Stimulated activated memory B cell treated with anti-CD40 and anti-IgM and Interleukin-4, amounts not matched to agents 10 μg/mL and 1 μg/mL and 100 μg/mL, for 72 hours (primary cell): ENCODE results near the gene VSIG10L2.

Source experiments
- ATAC-seq: fragments of 150-1000 bp; cut with Tn5 transposase; 2 replicates; pipeline ENCODE4 v1.10.0; 2021
- H3K27ac Mint-ChIP-seq: one replicate; pipeline ENCODE4 v1.8.0; 2022; ENCODE audit warnings: mild to moderate bottlenecking, mixed read lengths
- H3K27me3 Mint-ChIP-seq: one replicate; pipeline ENCODE4 v1.8.0; 2022; ENCODE audit warnings: mixed read lengths
- H3K36me3 Mint-ChIP-seq: one replicate; pipeline ENCODE4 v1.8.0; 2022; ENCODE audit warnings: mixed read lengths
- H3K4me1 Mint-ChIP-seq: one replicate; pipeline ENCODE4 v1.8.0; 2022; ENCODE audit warnings: mixed read lengths
- H3K4me3 Mint-ChIP-seq: one replicate; pipeline ENCODE4 v1.8.0; 2022; ENCODE audit warnings: mild to moderate bottlenecking, moderate library complexity, mixed read lengths
- H3K9me3 Mint-ChIP-seq: one replicate; pipeline ENCODE4 v1.8.0; 2022; ENCODE audit warnings: mixed read lengths

VSIG10L2 gene

DNA sequence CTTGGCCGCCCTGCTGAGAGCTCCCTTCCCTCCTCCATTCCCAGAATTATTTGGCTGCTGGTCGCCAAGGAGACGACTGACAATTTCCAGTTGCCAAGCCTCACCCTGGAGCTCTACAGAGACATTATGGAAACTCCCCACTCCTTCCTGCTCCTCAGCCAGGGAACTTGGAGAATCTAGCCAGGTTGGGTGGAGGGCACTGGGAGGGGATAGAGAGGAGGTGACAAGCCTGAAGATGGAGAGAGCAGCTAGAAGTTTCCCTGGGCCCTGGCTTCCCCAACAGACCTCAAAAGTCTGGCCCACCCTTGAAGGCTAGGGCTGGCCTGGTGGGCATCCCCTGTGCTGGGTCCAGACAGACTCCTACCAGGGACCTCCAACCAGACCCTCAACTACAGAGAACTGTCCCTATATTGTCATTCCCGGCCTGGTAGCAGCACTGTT is 6.7 kb upstream of the VSIG10L2 start:
- H3K9me3 Mint-ChIP-seq, result no peaks in the 10 kb centered on the region
- peaks cover 9% of the 10 kb centered on the region for H3K4me1 Mint-ChIP-seq
- peaks cover 21% of the 10 kb centered on the region for H3K27me3 Mint-ChIP-seq
- H3K36me3 Mint-ChIP-seq, result no peaks in the 10 kb centered on the region
- no peak overlapping the region for H3K27ac Mint-ChIP-seq
- H3K4me3 Mint-ChIP-seq, result no peak overlapping the region
- ATAC-seq, result no peak

GRCh38 chr11:125940145-125940544 is 5.7 kb upstream of the VSIG10L2 start:
- no peak for ATAC-seq
- Mint-ChIP-seq H3K36me3 (no peaks in the 10 kb centered on the region), H3K27ac (no peak overlapping the region), H3K4me3 (no peak overlapping the region), H3K27me3 (peaks cover 28% of the 10 kb centered on the region), H3K4me1 (peaks cover 9% of the 10 kb centered on the region), H3K9me3 (no peaks in the 10 kb centered on the region)

DNA sequence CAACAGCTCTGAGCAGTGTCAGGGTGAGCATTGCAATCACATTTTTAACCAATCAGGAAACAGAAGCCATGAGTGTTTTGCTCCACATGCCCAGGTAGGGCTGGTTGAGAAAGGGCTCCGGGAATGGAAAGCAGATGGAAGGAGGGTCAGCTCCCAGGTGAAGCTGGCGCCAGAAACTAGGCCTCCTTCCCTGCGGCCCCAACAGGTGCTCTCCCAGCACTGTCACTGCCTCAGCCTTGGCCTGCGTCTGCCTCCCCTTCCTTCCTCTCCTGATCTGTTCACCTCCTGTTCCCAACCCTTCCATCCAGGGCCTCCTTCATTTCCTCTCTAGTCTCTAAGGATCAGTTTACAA is 4.6 kb upstream of the VSIG10L2 start:
- Mint-ChIP-seq H3K9me3 (no peaks in the 10 kb centered on the region), H3K27me3 (peaks cover 28% of the 10 kb centered on the region), H3K27ac (no peak overlapping the region), H3K4me1 (peaks cover 9% of the 10 kb centered on the region), H3K4me3 (no peak overlapping the region), H3K36me3 (no peaks in the 10 kb centered on the region)
- no peak for ATAC-seq

DNA sequence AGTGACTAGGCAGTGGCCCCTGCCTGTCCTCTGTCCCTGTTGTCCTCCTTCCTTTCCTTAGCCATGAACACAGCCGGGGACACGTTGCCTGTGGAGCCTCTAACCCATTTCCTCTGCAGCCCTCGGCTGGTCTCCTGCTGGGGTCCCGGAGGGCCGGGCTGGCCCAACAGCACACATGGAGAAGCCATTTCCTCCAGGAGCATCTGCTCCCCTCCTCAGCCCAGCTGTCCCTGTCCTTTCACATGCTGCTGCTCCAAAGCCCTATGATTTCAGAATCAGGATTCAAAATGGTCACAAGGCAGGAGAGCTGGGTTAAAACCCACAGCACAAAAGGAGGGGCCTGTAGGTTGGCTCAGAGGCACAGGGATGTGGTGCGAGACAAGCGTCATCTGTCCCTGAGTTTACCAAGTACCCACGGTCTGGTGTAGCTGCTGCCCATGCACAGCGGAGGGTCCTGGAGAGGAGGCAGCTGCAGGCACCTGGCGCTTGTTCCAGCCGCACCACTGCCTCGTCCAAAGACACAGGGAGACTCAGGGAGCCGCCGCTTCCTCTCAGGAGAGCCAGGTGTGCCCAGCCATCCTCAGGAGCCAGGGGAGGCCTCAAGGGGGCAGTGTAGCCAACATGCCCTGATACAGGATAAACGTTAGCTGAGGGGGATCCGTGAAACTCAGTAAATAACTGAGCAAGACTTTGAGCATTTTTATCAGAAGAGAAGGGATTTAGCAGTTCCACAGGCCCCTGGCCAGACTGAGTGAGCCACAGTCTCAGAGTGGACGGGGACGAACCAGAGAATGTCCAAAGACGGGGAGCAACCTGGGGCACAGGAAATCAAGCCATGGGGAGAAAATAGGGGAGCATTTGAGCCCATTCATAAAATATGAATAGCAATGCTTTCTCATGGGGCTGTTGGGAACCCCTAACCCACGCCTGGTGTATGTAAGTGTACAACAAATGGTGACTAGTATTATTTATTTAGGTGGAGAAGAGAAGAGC is 3.9 kb upstream of the VSIG10L2 start:
- no peak for ATAC-seq
- Mint-ChIP-seq H3K9me3 (no peaks in the 10 kb centered on the region), H3K4me1 (peaks cover 9% of the 10 kb centered on the region), H3K4me3 (no peak overlapping the region), H3K27ac (no peak overlapping the region), H3K27me3 (peaks cover 28% of the 10 kb centered on the region), H3K36me3 (no peaks in the 10 kb centered on the region)

- H3K4me3 Mint-ChIP-seq, result no peak overlapping the region
- no peaks in the 10 kb centered on the region for H3K9me3 Mint-ChIP-seq
- no peak overlapping the region for H3K27ac Mint-ChIP-seq
- H3K4me1 Mint-ChIP-seq, result peaks cover 9% of the 10 kb centered on the region
- no peaks in the 10 kb centered on the region for H3K36me3 Mint-ChIP-seq
- H3K27me3 Mint-ChIP-seq, result peaks cover 28% of the 10 kb centered on the region
- ATAC-seq, result no peak
Measured at GRCh38 chr11:125942771-125943428, 2.9 kb upstream of the VSIG10L2 start.

GRCh38 chr11:125943661-125944349 is 2.0 kb upstream of the VSIG10L2 start:
- H3K4me1 Mint-ChIP-seq, result peaks cover 9% of the 10 kb centered on the region
- no peaks in the 10 kb centered on the region for H3K9me3 Mint-ChIP-seq
- H3K36me3 Mint-ChIP-seq, result no peaks in the 10 kb centered on the region
- H3K27me3 Mint-ChIP-seq, result peaks cover 29% of the 10 kb centered on the region
- no peak overlapping the region for H3K27ac Mint-ChIP-seq
- ATAC-seq, result no peak
- H3K4me3 Mint-ChIP-seq, result no peak overlapping the region

DNA sequence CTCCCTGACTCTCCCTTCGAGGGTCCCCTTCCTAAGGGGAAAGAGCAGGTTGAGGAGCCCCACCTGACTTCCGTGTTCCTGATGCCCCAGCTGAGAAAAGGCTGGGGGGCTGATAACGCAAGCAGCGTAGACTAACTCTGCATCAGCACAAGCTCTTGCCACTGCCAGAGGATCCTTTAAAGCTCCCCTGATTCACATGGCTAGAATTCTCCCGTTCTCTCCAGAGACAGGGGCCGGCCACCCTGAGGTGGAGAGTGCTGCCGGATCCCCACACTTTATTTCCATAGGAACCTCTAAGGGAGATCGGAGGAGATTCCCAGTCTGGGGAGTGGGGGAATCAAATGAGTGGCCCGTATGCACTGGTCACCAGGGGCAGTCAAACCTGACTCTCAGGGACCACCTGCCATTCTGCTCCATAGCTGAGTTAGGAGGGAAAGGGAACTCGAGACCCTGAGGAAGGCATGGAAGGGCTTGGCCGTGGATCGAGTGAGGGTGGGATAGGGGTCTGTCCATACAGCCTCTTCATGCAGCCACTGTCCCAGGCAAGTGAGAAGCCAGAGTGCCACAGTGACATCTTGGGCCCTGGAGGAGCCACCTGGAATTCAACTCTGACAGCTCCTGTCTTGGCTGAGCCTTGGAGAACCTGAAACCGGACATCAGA is 1.4 kb upstream of the VSIG10L2 start:
- no peak for ATAC-seq
- H3K27ac Mint-ChIP-seq, result no peak overlapping the region
- peaks cover 36% of the 10 kb centered on the region for H3K27me3 Mint-ChIP-seq
- H3K36me3 Mint-ChIP-seq, result no peaks in the 10 kb centered on the region
- H3K4me1 Mint-ChIP-seq, result peaks cover 9% of the 10 kb centered on the region
- H3K4me3 Mint-ChIP-seq, result no peak overlapping the region
- H3K9me3 Mint-ChIP-seq, result no peaks in the 10 kb centered on the region

DNA sequence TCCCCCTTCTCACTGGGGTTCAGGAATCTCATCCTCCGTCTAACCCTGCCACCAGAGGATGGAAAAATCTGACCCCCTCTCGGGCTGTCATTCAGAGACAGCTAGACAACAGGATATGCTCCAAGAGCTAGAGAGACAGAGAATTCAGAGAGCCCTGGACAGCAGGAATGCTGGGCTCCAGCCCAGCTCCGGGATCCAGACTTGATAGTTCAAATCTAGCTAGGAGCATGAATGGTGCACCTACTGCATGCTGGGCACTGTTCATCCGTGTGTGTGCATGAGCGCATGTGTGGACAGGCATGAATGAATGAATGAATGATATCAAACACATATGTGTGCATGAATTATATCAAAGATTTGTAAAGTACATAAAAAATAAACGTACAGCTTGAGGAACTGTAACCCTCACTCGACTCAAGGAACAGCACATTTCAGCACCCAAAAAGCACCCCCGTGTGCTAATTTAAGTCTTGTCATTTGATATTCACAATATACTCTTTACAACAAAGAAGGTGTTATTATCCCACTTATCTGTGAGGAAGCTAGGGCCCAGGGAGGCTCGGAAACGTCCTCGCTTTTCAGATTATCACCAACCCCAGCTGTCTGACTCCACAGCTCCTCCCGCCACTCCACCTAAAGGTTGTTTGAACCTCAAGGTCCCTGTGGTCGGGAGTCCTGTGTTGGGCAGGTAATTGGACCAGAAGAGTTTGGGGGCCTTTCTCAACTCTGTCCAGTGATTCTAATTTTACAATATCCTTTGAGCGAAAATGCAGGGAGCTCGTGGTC is 640 bp upstream of the VSIG10L2 start:
- no peaks in the 10 kb centered on the region for H3K9me3 Mint-ChIP-seq
- H3K27ac Mint-ChIP-seq, result no peak overlapping the region
- no peak for ATAC-seq
- H3K4me3 Mint-ChIP-seq, result no peak overlapping the region
- no peaks in the 10 kb centered on the region for H3K36me3 Mint-ChIP-seq
- H3K27me3 Mint-ChIP-seq, result peaks cover 43% of the 10 kb centered on the region
- H3K4me1 Mint-ChIP-seq, result peaks cover 9% of the 10 kb centered on the region

DNA sequence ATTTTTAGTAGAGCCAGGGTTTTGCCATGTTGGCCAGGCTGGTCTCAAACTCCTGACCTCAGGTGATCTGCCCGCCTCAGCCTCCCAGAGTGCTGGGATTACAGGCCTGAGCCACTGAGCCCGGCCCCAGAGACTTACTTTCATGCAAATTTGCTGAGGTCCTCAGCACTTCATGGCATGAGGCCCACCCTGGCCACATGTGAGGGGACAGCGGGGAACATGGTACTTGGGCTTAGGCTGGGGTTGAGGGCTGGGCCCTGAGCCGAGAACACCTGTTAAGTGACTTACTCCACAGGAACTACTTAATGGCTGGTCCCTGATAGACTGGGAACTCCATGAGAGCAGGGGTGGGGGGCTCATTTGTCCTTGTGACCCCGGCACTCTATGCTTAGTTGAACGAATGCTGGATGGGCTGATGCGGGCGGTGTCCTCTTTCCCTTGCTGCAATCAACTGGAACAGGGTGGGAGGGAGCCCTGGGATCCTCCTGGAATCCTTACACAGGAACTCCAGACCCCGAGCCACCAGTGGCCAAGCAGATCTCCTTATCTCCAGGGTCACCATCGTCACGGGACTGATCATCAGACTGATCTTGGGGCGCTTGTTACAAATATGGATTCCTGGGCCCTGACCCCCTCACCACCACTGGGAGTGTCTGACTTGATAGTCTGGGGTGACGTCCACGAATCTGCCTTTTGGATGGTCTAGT is 1.0 kb downstream of the VSIG10L2 start:
- Mint-ChIP-seq H3K9me3 (no peaks in the 10 kb centered on the region), H3K4me3 (no peak overlapping the region), H3K27me3 (peaks cover 48% of the 10 kb centered on the region)

DNA sequence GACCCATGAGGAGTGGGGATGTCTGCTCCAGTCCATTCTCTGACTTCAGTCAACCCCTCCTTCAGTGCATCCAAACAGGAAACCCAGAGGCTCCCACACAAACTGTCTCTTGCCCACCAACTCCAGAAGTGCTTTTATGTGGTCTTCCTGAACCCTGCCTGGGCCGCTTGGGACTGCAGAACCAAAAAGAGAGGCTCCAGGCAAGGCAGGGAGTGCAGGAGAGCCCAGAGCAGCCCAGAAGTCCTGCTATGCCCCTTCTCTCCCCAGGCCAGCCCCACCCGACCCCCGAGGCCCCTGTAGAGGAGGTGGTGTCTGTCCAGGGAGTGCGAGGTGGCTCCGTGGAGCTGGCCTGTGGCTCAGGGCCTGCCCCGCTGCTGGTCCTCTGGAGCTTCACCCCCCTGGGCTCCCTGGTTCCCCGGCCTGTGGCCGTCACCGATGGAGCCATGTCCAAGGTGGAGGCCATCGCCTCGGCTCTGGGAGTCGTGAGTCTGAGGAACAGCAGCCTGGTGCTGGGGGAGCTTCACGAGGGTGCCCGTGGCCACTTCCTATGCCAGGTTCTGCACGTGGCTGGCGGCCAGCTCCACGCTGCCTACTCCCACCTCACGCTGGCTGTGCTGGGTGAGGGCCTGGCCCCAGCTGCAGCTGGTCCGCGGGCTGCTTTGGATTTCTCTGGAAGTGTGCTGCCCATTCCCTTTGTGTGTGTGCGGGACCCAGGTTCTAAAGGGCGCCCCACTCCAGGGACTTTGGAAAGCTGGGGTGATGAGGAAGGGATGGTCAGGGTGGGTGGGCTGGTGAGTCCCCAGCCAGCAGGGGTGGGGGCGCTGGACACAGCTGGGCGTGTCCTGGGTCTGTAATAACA is 1.8 kb downstream of the VSIG10L2 start:
- H3K4me1 Mint-ChIP-seq, result peaks cover under 1% of the 10 kb centered on the region
- H3K36me3 Mint-ChIP-seq, result no peaks in the 10 kb centered on the region
- no peaks in the 10 kb centered on the region for H3K9me3 Mint-ChIP-seq
- H3K27ac Mint-ChIP-seq, result no peak overlapping the region
- no peak for ATAC-seq
- no peak overlapping the region for H3K4me3 Mint-ChIP-seq
- H3K27me3 Mint-ChIP-seq, result peaks cover 41% of the 10 kb centered on the region

More for the DNA sequence above, 1.0 kb downstream of the VSIG10L2 start:
- Mint-ChIP-seq H3K36me3 (no peaks in the 10 kb centered on the region), H3K4me1 (peaks cover 9% of the 10 kb centered on the region), H3K27ac (no peak overlapping the region)
- no peak for ATAC-seq

GRCh38 chr11:125948278-125949051 is 2.6 kb downstream of the VSIG10L2 start:
- Mint-ChIP-seq H3K27ac (no peak overlapping the region), H3K9me3 (no peaks in the 10 kb centered on the region), H3K27me3 (peaks cover 41% of the 10 kb centered on the region), H3K36me3 (no peaks in the 10 kb centered on the region), H3K4me1 (no peaks in the 10 kb centered on the region), H3K4me3 (no peak overlapping the region)
- ATAC-seq, result no peak

DNA sequence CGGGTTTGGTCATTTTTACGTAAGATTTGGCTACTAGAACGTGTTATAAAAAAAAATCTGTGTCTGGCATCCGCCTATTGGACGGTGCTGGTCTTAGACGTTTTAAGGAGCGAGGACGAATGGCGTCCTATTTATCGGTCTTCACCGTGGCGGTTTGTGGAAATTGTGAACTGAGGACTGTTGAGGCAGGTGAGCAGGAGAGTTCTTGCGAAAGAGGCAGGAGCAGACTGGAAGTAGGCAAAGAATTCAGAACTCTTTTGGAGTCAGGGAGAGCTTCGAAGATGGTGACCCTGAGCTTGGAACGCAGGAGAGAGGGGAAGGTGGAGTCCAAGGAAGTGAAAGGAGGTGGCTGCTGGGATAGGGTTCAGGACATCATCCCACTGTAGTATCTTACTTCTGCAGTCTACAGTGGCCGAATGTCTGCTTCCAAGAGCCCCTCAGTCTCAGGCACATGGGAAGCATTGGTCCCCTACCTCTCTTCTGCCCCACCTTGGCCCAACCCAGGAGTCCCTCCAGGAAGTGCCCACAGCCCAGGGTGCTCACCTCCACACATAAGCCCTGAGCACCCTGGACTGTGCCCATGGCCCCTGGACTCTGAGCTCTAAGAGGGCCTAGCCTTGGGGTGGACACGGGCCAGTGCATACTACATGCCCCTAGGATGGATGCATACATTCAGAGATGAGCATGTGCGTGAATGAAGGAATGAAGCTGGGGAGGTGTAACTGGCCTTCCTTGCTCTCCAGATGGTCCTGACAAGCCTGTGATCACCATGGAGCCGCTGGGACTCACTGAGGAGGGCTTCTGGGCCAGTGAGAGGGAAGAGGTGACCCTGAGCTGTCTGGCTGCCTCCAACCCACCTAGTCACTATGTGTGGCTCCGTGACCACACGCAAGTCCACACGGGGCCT is 3.7 kb downstream of the VSIG10L2 start:
- H3K27me3 Mint-ChIP-seq, result peaks cover 38% of the 10 kb centered on the region
- no peaks in the 10 kb centered on the region for H3K4me1 Mint-ChIP-seq
- no peak overlapping the region for H3K27ac Mint-ChIP-seq
- H3K9me3 Mint-ChIP-seq, result no peaks in the 10 kb centered on the region
- no peak for ATAC-seq
- no peak overlapping the region for H3K4me3 Mint-ChIP-seq
- no peaks in the 10 kb centered on the region for H3K36me3 Mint-ChIP-seq
